ENCODE measurements around the gene NNT.
"Not testable (repeated sequence)": the region's sequence is repeated elsewhere in the genome, so short reads cannot be mapped to it uniquely, and the experiment has no call there.

The NNT gene

GRCh38 chr5:43602461-43603343, at the start of gene NNT:
NNT (plus strand) TSS chr5:43603180; CDS start chr5:43609196, 6,016 bp downstream.
- DNase-seq: peak; percentile 93

DNA sequence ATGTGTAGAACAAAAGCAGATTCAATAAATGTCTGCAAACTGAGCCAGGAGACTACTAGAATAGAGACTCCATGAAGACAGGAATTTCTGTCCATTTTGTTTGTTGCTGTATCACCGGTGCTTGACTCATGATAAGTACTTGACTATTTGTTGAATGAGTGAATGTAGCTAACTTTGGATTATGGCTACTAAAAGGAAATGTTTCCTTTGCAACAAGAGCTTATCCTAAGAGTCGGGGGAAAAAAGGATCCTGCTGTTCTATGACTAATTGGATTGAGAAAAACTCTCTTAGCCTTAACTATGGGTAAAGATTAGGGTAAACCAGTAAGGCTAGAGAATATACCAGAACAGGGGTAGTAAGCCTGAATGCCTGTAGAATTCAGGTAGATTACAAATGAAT, 49.6 kb upstream of the NNT start:
- no peak for DNase-seq

GRCh38 chr5:43554497-43554896, 48.5 kb upstream of the NNT start:
- DNase-seq: no peak

DNA sequence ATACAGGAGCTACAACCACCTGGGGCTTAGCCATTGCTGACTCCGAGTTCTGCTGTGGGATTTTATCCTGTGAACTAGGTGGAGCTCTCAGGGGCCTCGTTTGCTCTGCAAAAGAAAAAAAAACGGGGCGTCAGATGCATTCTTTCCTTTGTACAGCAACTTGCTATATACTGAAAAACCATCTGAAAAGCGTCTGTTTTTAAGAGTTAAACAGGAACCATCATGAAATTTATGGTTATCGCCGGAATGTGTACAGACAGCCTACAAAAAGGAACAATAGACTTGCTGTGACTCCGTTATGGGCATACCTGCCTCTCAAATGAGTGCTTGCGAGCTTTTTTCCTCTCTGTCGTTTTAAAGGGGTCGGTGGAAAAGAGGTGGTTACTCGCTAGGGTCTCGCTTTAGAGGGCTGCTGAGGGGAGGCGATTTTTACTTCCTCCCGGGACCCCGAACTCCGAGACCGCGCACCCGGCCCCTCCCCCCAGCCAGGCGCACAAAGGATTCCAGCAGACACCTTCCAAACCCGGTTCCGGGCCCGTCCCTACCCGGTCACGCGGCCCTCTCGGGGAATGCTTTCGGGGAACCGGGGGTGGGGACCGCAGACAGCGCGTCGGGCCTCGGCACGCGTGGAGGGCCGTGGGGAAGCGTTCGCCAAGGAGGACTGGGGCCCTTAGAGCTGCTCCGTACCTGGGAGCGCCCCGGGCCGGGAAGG, 46.9 kb upstream of the NNT start:
- peak; percentile 87 for DNase-seq

DNA sequence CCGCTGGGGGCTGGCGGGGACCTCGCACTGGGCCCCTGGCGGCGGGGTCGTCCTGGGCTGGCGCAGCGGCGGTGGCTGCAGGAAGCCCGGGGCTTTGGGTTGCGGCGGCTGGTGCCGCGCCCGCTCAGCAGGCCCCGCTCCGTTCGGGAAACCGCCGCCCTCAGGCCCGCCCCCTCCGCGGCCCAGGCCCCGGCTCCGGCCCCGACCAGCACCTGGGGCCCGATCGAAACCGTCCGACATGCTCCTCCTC, 46.4 kb upstream of the NNT start:
- DNase-seq: not testable (repeated sequence)

DNA sequence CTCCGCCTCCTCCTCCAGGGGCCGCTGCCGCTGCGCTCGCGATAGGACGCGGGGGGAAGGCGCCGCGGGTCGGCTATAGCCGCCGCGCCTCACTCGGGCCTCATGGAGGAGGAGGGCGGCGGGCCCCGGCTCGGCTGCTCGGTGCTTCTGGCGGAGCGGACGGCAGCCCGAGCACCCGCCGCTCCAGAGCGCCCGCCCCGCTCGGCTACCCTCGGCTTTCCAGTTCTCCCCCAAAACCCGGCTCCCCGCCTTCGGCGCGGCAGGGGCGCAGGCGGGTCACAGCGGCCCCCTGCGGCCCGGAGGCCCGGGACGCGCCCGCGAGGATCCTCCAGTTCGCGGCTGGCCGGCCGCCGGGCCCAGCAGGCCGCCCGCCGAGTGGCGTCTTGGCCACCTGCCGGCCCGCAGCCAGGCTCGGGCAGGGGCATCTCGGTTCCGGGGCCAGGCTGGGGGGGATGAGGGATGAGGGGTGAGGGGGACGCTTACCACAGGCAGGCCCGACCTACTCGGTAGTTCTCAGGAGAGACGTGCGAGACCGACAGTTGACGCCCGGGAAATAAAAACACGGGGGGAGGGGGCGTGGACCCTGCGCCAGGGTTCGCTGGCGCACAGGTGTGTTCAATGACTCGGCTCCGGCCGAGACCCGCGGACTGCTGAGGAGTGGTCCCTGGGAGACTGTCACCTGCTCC, 46.0 kb upstream of the NNT start, which contains the start of gene PAIP1:
Gene PAIP1 (minus strand): TSS at position 221 of the 686 bp plus-strand sequence. CDS start 231 bp downstream, outside the sequence.
- peak; percentile 95 for DNase-seq

DNA sequence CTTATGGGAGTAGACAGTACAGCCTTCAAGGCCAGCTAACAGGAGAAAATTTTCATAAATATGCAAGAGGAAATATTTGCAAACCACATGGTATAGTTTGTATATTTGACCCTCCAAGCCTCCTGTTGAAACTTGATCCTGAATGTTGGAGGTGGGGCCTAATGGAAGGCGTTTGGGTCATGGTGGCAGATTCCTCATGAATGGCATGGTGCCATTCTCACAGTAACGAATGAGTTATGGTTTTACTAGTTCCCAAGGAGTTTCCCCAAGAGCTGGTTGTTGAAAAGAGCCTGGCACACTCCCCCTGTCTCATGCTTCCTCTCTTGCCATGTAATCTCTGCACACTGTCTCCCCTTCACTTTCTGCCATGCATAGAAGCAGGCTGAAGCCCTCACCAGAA, 42.9 kb upstream of the NNT start:
- no peak for DNase-seq

DNA sequence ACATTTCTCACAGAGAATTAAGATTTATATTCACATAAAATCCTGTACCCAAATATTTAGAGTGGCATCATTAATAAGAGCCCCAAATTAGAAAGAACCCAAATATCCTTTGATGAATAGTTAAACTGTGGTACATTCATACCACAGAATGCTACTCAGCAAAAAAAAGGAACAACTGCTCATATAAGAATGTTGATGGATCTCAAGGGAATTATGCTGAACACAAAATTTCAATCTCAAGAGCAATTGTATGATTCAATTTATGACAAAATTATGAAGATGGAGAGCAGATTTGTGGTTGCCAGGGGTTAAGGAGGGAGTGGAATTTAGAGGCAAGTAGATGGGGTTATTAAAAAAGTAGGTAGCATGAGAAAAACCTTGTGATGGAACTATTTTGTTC, 41.6 kb upstream of the NNT start:
- no peak for DNase-seq

GRCh38 chr5:43563321-43563720, 39.7 kb upstream of the NNT start:
- DNase-seq: no peak

GRCh38 chr5:43564289-43564850, 38.6 kb upstream of the NNT start:
- no peak for DNase-seq

GRCh38 chr5:43565043-43565442, 37.9 kb upstream of the NNT start:
- DNase-seq: no peak

- no peak for DNase-seq
Observed at GRCh38 chr5:43567967-43568366, 35.0 kb upstream of the NNT start.

- DNase-seq: no peak
Observed at GRCh38 chr5:43569236-43569746, 33.7 kb upstream of the NNT start.

DNA sequence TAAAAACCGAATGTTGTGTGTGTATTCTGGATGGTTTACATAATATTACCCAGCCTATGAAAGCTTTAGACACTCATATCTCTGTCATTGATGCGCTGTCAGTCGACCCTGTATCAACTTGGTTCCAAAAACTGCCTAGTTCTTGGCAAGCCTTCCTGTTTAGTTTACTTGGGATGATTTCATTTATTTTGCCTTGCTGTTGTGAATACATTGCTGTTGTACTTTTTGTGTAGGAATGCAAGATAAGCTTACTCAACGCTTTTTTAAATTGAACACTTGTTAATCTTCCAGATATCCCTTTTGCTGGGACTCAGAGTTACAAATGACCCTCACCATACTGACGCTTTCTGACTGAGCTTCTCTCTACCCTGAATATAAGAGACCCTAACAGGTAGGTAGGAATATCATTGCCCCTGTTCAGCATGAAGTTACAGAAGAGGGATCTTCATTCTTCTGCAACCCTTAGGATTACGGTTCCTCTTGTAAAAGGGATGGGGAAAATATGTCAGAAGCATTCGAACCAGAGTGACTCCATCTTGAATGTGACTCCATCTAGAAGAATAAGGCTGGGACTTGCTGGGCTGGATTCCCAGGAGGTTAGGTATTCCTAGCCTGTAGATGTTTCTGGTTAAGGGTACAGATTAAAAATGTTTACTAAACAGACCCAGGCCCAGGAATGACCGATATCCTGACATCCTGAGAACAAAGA, 32.4 kb upstream of the NNT start:
- DNase-seq: no peak

GRCh38 chr5:43571237-43571636, 31.7 kb upstream of the NNT start:
- DNase-seq: no peak

DNA sequence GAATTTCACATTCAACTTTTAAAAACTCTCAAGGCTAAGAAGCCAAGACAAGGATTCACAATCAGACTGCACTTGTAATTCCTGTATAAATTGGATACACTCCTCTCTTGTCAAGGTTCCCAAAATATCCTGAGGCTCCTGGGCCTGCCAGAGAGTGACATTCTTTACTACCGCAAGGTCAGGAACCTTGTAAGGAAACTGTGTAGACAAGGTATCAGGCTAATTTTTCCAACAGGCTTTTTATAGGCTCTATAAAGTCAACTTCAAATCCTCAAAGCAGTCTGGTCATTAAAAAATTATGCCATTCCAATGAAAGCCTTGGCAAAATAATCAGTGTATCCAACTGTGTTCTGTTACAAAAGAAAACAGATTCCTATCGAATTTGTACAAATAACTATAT, 30.6 kb upstream of the NNT start:
- peak; percentile 8 for DNase-seq

- no peak for DNase-seq
Observed at GRCh38 chr5:43573058-43573457, 29.9 kb upstream of the NNT start.

- DNase-seq: not testable (repeated sequence)
Observed at GRCh38 chr5:43580402-43581210, 22.4 kb upstream of the NNT start.

GRCh38 chr5:43581398-43581797, 21.6 kb upstream of the NNT start:
- no peak for DNase-seq

- no peak for DNase-seq
Observed at GRCh38 chr5:43582082-43583005, 20.6 kb upstream of the NNT start.
